H1 (cell line): ENCODE measurements around the gene CACNA2D4. TPM values are rescaled to one million over a fixed set of nuclear protein-coding genes. Genes with fewer than 3 reads are reported as not detected.

Experiments
- CTCF ChIA-PET: fragments of 300-600 bp; sonication (Branson Sonifier 250); formaldehyde crosslinking; loops from one replicate; lab custom pipeline; 2021; ENCODE audit not compliant: partially characterized antibody; lab: Charles Lee
- POLR2A ChIA-PET: fragments of 300-600 bp; sonication (Branson Sonifier 250); formaldehyde crosslinking; loops from one replicate; lab custom pipeline; 2021; ENCODE audit warnings: inconsistent platforms; ENCODE audit not compliant: partially characterized antibody; lab: Charles Lee
- DNase-seq, 2 experiments: peaks; one replicate each; pipeline versions ENCODE4 v3.0.0 to v3.0.0-alpha.2; 2010 to 2022; ENCODE audit warnings: low spot score in 2 of 2, low read depth in 1 of 2, mixed read lengths in 1 of 2
- FAIRE-seq: peaks from 2 replicates; lab custom pipeline; 2011; peaks lifted over from hg19 to GRCh38; lab: Jason Lieb, UNC
- H2AFZ ChIP-seq: 2 replicates; pipeline ENCODE4 v1.8.1; 2012; ENCODE audit warnings: low read length, inconsistent platforms
- H2AK5ac ChIP-seq: 2 replicates; pipeline ENCODE4 v1.6.1; 2013; ENCODE audit warnings: low read depth, low read length
- H2BK120ac ChIP-seq: replicated peaks from 2 replicates; pipeline ENCODE3; 2013; ENCODE audit warnings: low read depth, low read length, inconsistent platforms
- H2BK12ac ChIP-seq: 2 replicates; pipeline ENCODE4 v1.6.1; 2013; ENCODE audit warnings: low read depth, low read length
- H2BK15ac ChIP-seq: 2 replicates; pipeline ENCODE4 v1.6.1; 2013; ENCODE audit warnings: low read length
- H2BK20ac ChIP-seq: 2 replicates; pipeline ENCODE4 v1.6.1; 2013; ENCODE audit warnings: low read length
- H2BK5ac ChIP-seq: 2 replicates; pipeline ENCODE4 v1.6.1; 2013; ENCODE audit warnings: low read depth, low read length
- H3K14ac ChIP-seq: 2 replicates; pipeline ENCODE4 v1.6.1; 2013; ENCODE audit warnings: inconsistent platforms; ENCODE audit not compliant: insufficient read length
- H3K18ac ChIP-seq: 2 replicates; pipeline ENCODE4 v1.6.1; 2013; ENCODE audit warnings: low read length; ENCODE audit errors: extremely low read depth
- H3K23ac ChIP-seq: 2 replicates; pipeline ENCODE4 v1.6.1; 2013; ENCODE audit warnings: inconsistent platforms; ENCODE audit not compliant: insufficient read length
- H3K23me2 ChIP-seq: 2 replicates; pipeline ENCODE4 v1.6.1; 2013; ENCODE audit warnings: low read depth, low read length
- H3K27ac ChIP-seq: 2 replicates; pipeline ENCODE4 v1.6.1; 2011; ENCODE audit warnings: low read depth, low read length, inconsistent platforms
- H3K27me3 ChIP-seq, 4 experiments: replicated peaks in 1 of 4; 1 replicate in 1 of 4; 2 replicates in 3 of 4; pipeline versions ENCODE4 v1.6.1 to v1.8.1; 2011 to 2013; ENCODE audit warnings: low read length in 3 of 4, mild to moderate bottlenecking in 3 of 4, inconsistent platforms in 2 of 4, mixed read lengths in 2 of 4, moderate library complexity in 1 of 4; ENCODE audit not compliant: control insufficient read depth in 3 of 4, insufficient read depth in 3 of 4; ENCODE audit errors: extremely low read depth in 1 of 4
- H3K36me3 ChIP-seq, 4 experiments: 2 replicates each; pipeline versions ENCODE4 v1.6.1 to v1.8.1; 2011 to 2013; ENCODE audit warnings: mild to moderate bottlenecking in 4 of 4, low read length in 3 of 4, moderate library complexity in 2 of 4, control low read depth in 1 of 4, inconsistent platforms in 1 of 4; ENCODE audit not compliant: insufficient read depth in 4 of 4, control insufficient read depth in 2 of 4
- H3K4ac ChIP-seq: replicated peaks from 2 replicates; pipeline ENCODE3; 2013; ENCODE audit warnings: low read length, low read depth, mixed read lengths, inconsistent platforms; ENCODE audit not compliant: insufficient read length
- H3K4me1 ChIP-seq, 4 experiments: replicated peaks in 1 of 4; 1 replicate in 1 of 4; 2 replicates in 3 of 4; pipeline versions ENCODE4 v1.6.1 to v1.8.1; 2011 to 2013; ENCODE audit warnings: low read length in 3 of 4, inconsistent platforms in 2 of 4, mixed read lengths in 1 of 4; ENCODE audit not compliant: insufficient read depth in 4 of 4, control insufficient read depth in 3 of 4
- H3K4me2 ChIP-seq, 2 experiments: 2 replicates each; pipeline versions ENCODE4 v1.6.1 to v1.8.1; 2011 to 2013; ENCODE audit warnings: low read depth in 2 of 2, low read length in 2 of 2, control low read depth in 1 of 2, inconsistent platforms in 1 of 2, mild to moderate bottlenecking in 1 of 2; ENCODE audit not compliant: insufficient read depth in 1 of 2
- H3K4me3 ChIP-seq, 4 experiments: fragments of 200-600, 300-600 bp in 1 of 4; sonication (generic), shearing (Covaris generic), sonication (Bioruptor Twin) in 1 of 4; 2 replicates each; pipeline versions ENCODE4 v1.5.1 to v1.8.1; 2011 to 2016; ENCODE audit warnings: low read length in 4 of 4, low read depth in 3 of 4, control low read depth in 2 of 4, inconsistent platforms in 2 of 4, mild to moderate bottlenecking in 2 of 4, mixed read lengths in 1 of 4, moderate library complexity in 1 of 4; ENCODE audit not compliant: insufficient read depth in 2 of 4; ENCODE audit errors: extremely low read depth in 1 of 4
- H3K56ac ChIP-seq: replicated peaks from 2 replicates; pipeline ENCODE3; 2013; ENCODE audit warnings: low read depth, mild to moderate bottlenecking, mixed read lengths, low read length, inconsistent platforms; ENCODE audit not compliant: insufficient read length
- H3K79me1 ChIP-seq: 2 replicates; pipeline ENCODE4 v1.6.1; 2013; ENCODE audit warnings: low read depth, low read length, control low read depth
- H3K79me2 ChIP-seq, 2 experiments: 2 replicates each; pipeline versions ENCODE4 v1.6.1 to v1.8.1; 2012 to 2013; ENCODE audit warnings: low read length in 2 of 2, mild to moderate bottlenecking in 2 of 2, inconsistent platforms in 1 of 2; ENCODE audit not compliant: insufficient read depth in 2 of 2, control insufficient read depth in 1 of 2
- H3K9ac ChIP-seq, 4 experiments: replicated peaks in 1 of 4; 1 replicate in 1 of 4; 2 replicates in 3 of 4; pipeline versions ENCODE4 v1.6.1 to v1.8.1; 2011 to 2013; ENCODE audit warnings: low read depth in 3 of 4, low read length in 3 of 4, control low read depth in 2 of 4, mild to moderate bottlenecking in 2 of 4, moderate library complexity in 2 of 4, inconsistent platforms in 1 of 4; ENCODE audit errors: extremely low read depth in 1 of 4
- H3K9me3 ChIP-seq, 2 experiments: 2 replicates each; pipeline versions ENCODE4 v1.6.1 to v1.8.1; 2012 to 2013; ENCODE audit warnings: mild to moderate bottlenecking in 2 of 2, moderate library complexity in 2 of 2, control low read depth in 1 of 2, inconsistent platforms in 1 of 2, low read depth in 1 of 2, low read length in 1 of 2, mixed read lengths in 1 of 2; ENCODE audit not compliant: insufficient read depth in 2 of 2
- H4K20me1 ChIP-seq, 2 experiments: replicated peaks in 1 of 2; 2 replicates each; pipeline versions ENCODE3 to v1.8.1; 2011 to 2013; ENCODE audit warnings: inconsistent platforms in 2 of 2, low read length in 2 of 2, mild to moderate bottlenecking in 1 of 2; ENCODE audit not compliant: insufficient read depth in 2 of 2, control insufficient read depth in 1 of 2
- H4K5ac ChIP-seq: 2 replicates; pipeline ENCODE4 v1.6.1; 2013; ENCODE audit warnings: low read length, low read depth, mixed read lengths, inconsistent platforms; ENCODE audit not compliant: insufficient read length
- H4K8ac ChIP-seq: 2 replicates; pipeline ENCODE4 v1.8.0; 2013; ENCODE audit warnings: mild to moderate bottlenecking, moderate library complexity, low read length, inconsistent platforms; ENCODE audit not compliant: insufficient read depth; ENCODE audit errors: extremely low read depth
- H4K91ac ChIP-seq: replicated peaks from 2 replicates; pipeline ENCODE3; 2013; ENCODE audit warnings: low read length, mixed read lengths, inconsistent platforms; ENCODE audit not compliant: insufficient read length
- BACH1 ChIP-seq: IDR thresholded peaks from 2 replicates; pipeline ENCODE4 v1.6.1; 2012; ENCODE audit warnings: low read length, improper control_type of control experiment
- BRCA1 ChIP-seq: IDR thresholded peaks from 2 replicates; pipeline ENCODE4 v1.6.1; 2012; ENCODE audit warnings: low read depth, low read length, improper control_type of control experiment
- CTBP2 ChIP-seq: IDR thresholded peaks from 2 replicates; pipeline ENCODE4 v1.7.0; 2011; ENCODE audit warnings: borderline replicate concordance, mild to moderate bottlenecking, moderate library complexity, mixed read lengths, low read length; ENCODE audit not compliant: insufficient read depth, insufficient read length
- EZH2 ChIP-seq: fragments of 200-600 bp; sonication (generic); IDR thresholded peaks from 2 replicates; pipeline ENCODE4 v1.7.1; 2012; ENCODE audit warnings: low read depth, mild to moderate bottlenecking, moderate library complexity, low read length, inconsistent platforms; ENCODE audit not compliant: severe bottlenecking
- JUND ChIP-seq: IDR thresholded peaks from 2 replicates; pipeline ENCODE4 v1.6.1; 2011; ENCODE audit warnings: mild to moderate bottlenecking, improper control_type of control experiment, low read length
- NANOG ChIP-seq: IDR thresholded peaks from 2 replicates; pipeline ENCODE4 v1.6.1; 2011; ENCODE audit warnings: low read length, low read depth, mild to moderate bottlenecking, inconsistent platforms; ENCODE audit not compliant: insufficient read depth, poor library complexity, severe bottlenecking
- POU5F1 ChIP-seq: IDR thresholded peaks from 2 replicates; pipeline ENCODE4 v1.6.1; 2011; ENCODE audit warnings: low read depth, mild to moderate bottlenecking, low read length, moderate library complexity
- SIRT6 ChIP-seq: IDR thresholded peaks from one replicate; pipeline ENCODE4 v1.7.1; 2012; ENCODE audit warnings: low read length, inconsistent platforms
- TAF1 ChIP-seq: IDR thresholded peaks from 2 replicates; pipeline ENCODE4 v1.6.1; 2011; ENCODE audit warnings: mild to moderate bottlenecking, low read depth, low read length
- TAF7 ChIP-seq: optimal IDR thresholded peaks from 2 replicates; pipeline ENCODE3; 2011; ENCODE audit warnings: low read depth, mild to moderate bottlenecking, inconsistent platforms, low read length, moderate library complexity, borderline replicate concordance
- USF2 ChIP-seq: IDR thresholded peaks from 2 replicates; pipeline ENCODE4 v1.6.1; 2011; ENCODE audit warnings: low read length, improper control_type of control experiment
- ZNF274 ChIP-seq: IDR thresholded peaks from 2 replicates; pipeline ENCODE4 v1.7.0; 2012; ENCODE audit warnings: low read length, borderline replicate concordance; ENCODE audit errors: extremely low read depth
- WGBS, 2 experiments: shearing (Covaris generic) in 1 of 2; methylation state at CpG; one replicate each; pipeline versions ENCODE4 v1.1.6 to v1.1.7; 2013 to 2015; ENCODE audit warnings: low lambda C conversion rate in 2 of 2, mixed read lengths in 2 of 2, inconsistent platforms in 1 of 2, low coverage in 1 of 2, missing lambda C conversion rate in 1 of 2; ENCODE audit not compliant: insufficient replicate concordance in 2 of 2, insufficient coverage in 1 of 2, insufficient read length in 1 of 2; ENCODE audit errors: extremely low coverage in 1 of 2, missing lambda C conversion rate in 1 of 2; 5-methylcytosine and 5-hydroxymethylcytosine counted together
- polyA plus RNA-seq, 7 experiments: library from polyadenylated mRNA; depleted of rRNA in 3 of 7; stranded (reverse) in 5 of 7; unstranded in 2 of 7; fragments of >200 nt in 5 of 7; fragments of 200-250 nt in 2 of 7; gene quantifications; 1 replicate in 5 of 7; 2 replicates in 1 of 7; 4 replicates in 1 of 7; pipeline versions ENCODE4 v1.2.1 to v1.2.3, GENCODE V29; 2011 to 2013; ENCODE audit warnings: missing spikeins in 2 of 7, mixed read lengths in 2 of 7
- total RNA-seq: library from RNA; stranded (reverse); fragmentation: NEBNext Ultra II Directional; extraction: Animal tissue kit (Norgen Biotek cat#: 25700); gene quantifications from 2 replicates; pipeline ENCODE4 v1.2.1, GENCODE V29; 2021

The CACNA2D4 gene
- total and polyA plus RNA-seq, 2 of the 8 experiments (the other 6 are each of a cell fraction or from before 2014, with no cell fraction given), result 0.44 to 0.88 TPM

GRCh38 chr12:1870086-1870485 lies 48.4 kb downstream of the CACNA2D4 start:
- CTCF ChIA-PET, result interaction anchor here (0.8 kb wide), 1 partner anchor 33 kb away, joined by 3 read pairs; no protein-coding TSS in a partner anchor
- H3K79me1 ChIP-seq, result no peaks in the 10 kb centered on the region; the same call in 1 of the 2 replicates
- H3K9me3 ChIP-seq, result peaks cover 0 to 2% of the 10 kb centered on the region in 2 experiments; a peak in 1 of 4 replicates
- no peak overlapping the region for H2BK15ac ChIP-seq
- H3K4me1 ChIP-seq, result peaks cover 0 to 5% (median 2%) of the 10 kb centered on the region in 4 experiments; a peak in 3 of 7 replicates
- no peak overlapping the region for H3K23ac ChIP-seq
- no peak overlapping the region for H3K4ac ChIP-seq
- no peaks in the 10 kb centered on the region for H3K79me2 ChIP-seq
- no peak overlapping the region for H2BK20ac ChIP-seq
- H2BK12ac ChIP-seq, result no peak overlapping the region
- no peak overlapping the region for H3K9ac ChIP-seq
- H4K20me1 ChIP-seq, result peaks cover 0 to 3% of the 10 kb centered on the region in 2 experiments
- no peak overlapping the region for H2AFZ ChIP-seq
- POLR2A ChIA-PET, result no interaction called here
- no peaks in the 10 kb centered on the region for H3K36me3 ChIP-seq
- no peak overlapping the region for H2AK5ac ChIP-seq
- DNase-seq (peak in 1 of 2 experiments; percentile 35), FAIRE-seq (no peak)
- no peak overlapping the region for H3K4me3 ChIP-seq
- H2BK120ac ChIP-seq, result no peak overlapping the region
- no peak overlapping the region for H3K14ac ChIP-seq
- no peak overlapping the region for H3K27ac ChIP-seq
- WGBS, 2 experiments, result 84% methylated on average over 7 of the region's 7 CpGs; no CpG with 5 or more reads in 1 of the 2 experiments
- H4K5ac ChIP-seq, result no peak overlapping the region
- H3K56ac ChIP-seq, result no peak overlapping the region
- peaks cover 3% of the 10 kb centered on the region; the same call in 1 of the 2 replicates for H3K23me2 ChIP-seq
- H3K4me2 ChIP-seq, result no peak overlapping the region
- H2BK5ac ChIP-seq, result no peak overlapping the region
- H4K91ac ChIP-seq, result no peak overlapping the region
- H3K18ac ChIP-seq, result no peak overlapping the region
- no peak overlapping the region for H4K8ac ChIP-seq
- no peaks in the 10 kb centered on the region; a peak in 2 of 7 replicates for H3K27me3 ChIP-seq
- TF ChIP-seq USF2 (no peak), BRCA1 (no peak), TAF7 (no peak), NANOG (no peak), EZH2 (no peak), CTBP2 (no peak), POU5F1 (no peak), ZNF274 (no peak), TAF1 (no peak), SIRT6 (no peak), BACH1 (no peak), JUND (no peak)
